Retina (tissue), 1 donor: ENCODE measurements around the gene ATXN2.
A peak's percentile ranks its signal among the peaks of the same experiment; 100 is the strongest.
"Not testable (repeated sequence)": the region's sequence is repeated elsewhere in the genome, so short reads cannot be mapped to it uniquely, and the experiment has no call there.

ENCODE experiments used
- DNase-seq: peaks from one replicate; pipeline ENCODE4 v3.0.0-alpha.2; 2016

Gene ATXN2

GRCh38 chr12:111412830-111413441, 186.2 kb downstream of the ATXN2 start:
- DNase-seq: no peak

GRCh38 chr12:111412007-111412829, 186.9 kb downstream of the ATXN2 start:
- no peak for DNase-seq

- DNase-seq: no peak
These were observed 187.8 kb downstream of the ATXN2 start for GRCh38 chr12:111411185-111411764.

- DNase-seq: no peak
These were observed 188.5 kb downstream of the ATXN2 start for GRCh38 chr12:111410431-111411184.

- no peak for DNase-seq
These were observed 189.2 kb downstream of the ATXN2 start for GRCh38 chr12:111409780-111410430.

- DNase-seq: no peak
These were observed 189.7 kb downstream of the ATXN2 start for GRCh38 chr12:111409403-111409779.

- no peak for DNase-seq
These were observed 190.3 kb downstream of the ATXN2 start for GRCh38 chr12:111408686-111409402.

GRCh38 chr12:111408116-111408440, 191.0 kb downstream of the ATXN2 start:
- no peak for DNase-seq

GRCh38 chr12:111407377-111408115, 191.6 kb downstream of the ATXN2 start:
- DNase-seq: no peak

- DNase-seq: no peak
These were observed 192.4 kb downstream of the ATXN2 start for GRCh38 chr12:111406474-111407376.

GRCh38 chr12:111405859-111406473, 193.1 kb downstream of the ATXN2 start, which contains the start of gene SH2B3:
Gene SH2B3 (plus strand): TSS chr12:111405923. CDS start chr12:111418146, 12,223 bp downstream.
- DNase-seq: no peak

- peak; percentile 93 for DNase-seq
These were observed 193.8 kb downstream of the ATXN2 start for GRCh38 chr12:111405149-111405858.

GRCh38 chr12:111404362-111405148, 194.6 kb downstream of the ATXN2 start:
- no peak for DNase-seq

GRCh38 chr12:111402490-111402824, 196.7 kb downstream of the ATXN2 start:
- DNase-seq: not testable (repeated sequence)
